ENCODE results near the gene KRTAP5-6.

Gene KRTAP5-6

DNA sequence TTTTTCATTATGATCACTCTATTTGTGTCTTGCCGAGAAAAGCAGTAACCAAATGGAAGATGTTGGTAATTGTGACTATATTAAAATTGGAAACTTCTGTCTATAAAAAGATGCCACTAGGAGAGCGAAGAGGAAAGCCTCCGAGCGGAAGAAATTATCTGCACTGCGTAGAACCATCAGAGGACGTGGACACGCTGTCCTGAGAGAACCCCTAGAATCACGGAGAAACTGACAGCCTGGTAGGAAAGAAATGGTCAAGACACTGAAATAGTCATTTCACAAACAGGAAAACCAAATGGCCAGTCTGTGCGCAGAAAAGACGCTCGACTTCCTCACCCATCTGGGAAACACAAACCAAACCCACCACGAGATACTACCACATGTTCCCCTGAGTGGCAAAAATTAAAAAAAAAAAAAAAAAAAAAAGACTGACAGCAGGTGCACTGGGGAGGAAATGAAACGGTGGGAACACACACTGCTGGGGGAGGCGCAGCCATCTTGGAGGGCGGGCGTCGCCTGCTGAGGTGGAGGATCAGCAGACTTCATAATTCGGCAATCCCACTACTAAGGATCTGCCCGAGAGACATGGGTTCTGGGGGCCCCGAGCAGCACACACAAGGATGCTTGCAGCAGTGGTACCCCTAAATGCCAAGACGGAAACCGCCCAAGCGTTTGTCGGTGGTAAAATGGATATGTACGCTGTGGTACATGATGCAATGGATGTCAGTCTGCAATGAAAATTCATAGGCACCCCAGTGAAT is 32.1 kb downstream of the KRTAP5-6 start:
- no peaks in the 10 kb centered on the region for H3K9me3 ChIP-seq (ENCODE audit: low read length)
- no peaks in the 10 kb centered on the region for H3K79me2 ChIP-seq (ENCODE audit: insufficient read depth, low read length)
- H3K9ac ChIP-seq (ENCODE audit: low read length), result no peak overlapping the region
- no peaks in the 10 kb centered on the region; the same call in none of the 2 replicates for H3K27me3 ChIP-seq (ENCODE audit: insufficient read depth, low read length)
- no peaks in the 10 kb centered on the region for H4K20me1 ChIP-seq (ENCODE audit: insufficient read depth, low read length)
- no peak overlapping the region for H3K27ac ChIP-seq (ENCODE audit: low read depth, low read length, poor library complexity, severe bottlenecking)
- H3K36me3 ChIP-seq (ENCODE audit: insufficient read depth, low read length), result no peaks in the 10 kb centered on the region
- no peak for TF ChIP-seq EZH2 (IDR thresholded peaks at IDR 0.05; ENCODE audit: borderline replicate concordance, low read length)
- no peak for TF ChIP-seq CTCF (IDR thresholded peaks at IDR 0.05; ENCODE audit: low read length)
- no peaks in the 10 kb centered on the region for H3F3A ChIP-seq (ENCODE audit: insufficient read depth, low read length)
- H3K4me2 ChIP-seq (ENCODE audit: low read length), result no peak overlapping the region
- H3K9me2 ChIP-seq (ENCODE audit: low read depth, low read length), result no peaks in the 10 kb centered on the region
- no peaks in the 10 kb centered on the region for H3K4me1 ChIP-seq (ENCODE audit: insufficient read depth, low read length, severe bottlenecking)
- no peak overlapping the region for H3K4me3 ChIP-seq (ENCODE audit: low read depth, low read length, poor library complexity, severe bottlenecking)
- H2AFZ ChIP-seq (ENCODE audit: low read length), result no peak overlapping the region

DNA sequence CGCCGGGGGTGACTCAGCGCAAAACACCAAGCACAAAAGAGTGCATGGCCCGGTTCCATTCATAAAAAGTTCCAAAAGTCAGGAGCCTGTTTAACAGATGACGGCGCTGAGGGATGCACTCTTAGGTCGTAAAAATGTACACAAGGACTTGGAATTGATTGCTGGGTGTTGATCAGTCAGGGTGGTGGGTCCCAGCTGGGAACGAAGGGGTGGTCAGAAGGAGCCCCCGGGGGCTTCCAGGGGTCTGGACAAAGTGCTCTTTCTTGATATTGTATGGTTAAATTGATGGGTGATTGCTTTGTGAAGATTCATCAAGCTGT is 32.7 kb downstream of the KRTAP5-6 start:
- H3K9me3 ChIP-seq (ENCODE audit: low read length), result no peaks in the 10 kb centered on the region
- H4K20me1 ChIP-seq (ENCODE audit: insufficient read depth, low read length), result no peaks in the 10 kb centered on the region
- TF ChIP-seq EZH2 (IDR thresholded peaks at IDR 0.05; ENCODE audit: borderline replicate concordance, low read length), result no peak
- TF ChIP-seq CTCF (IDR thresholded peaks at IDR 0.05; ENCODE audit: low read length), result no peak
- H3K4me3 ChIP-seq (ENCODE audit: low read depth, low read length, poor library complexity, severe bottlenecking), result no peak overlapping the region
- no peaks in the 10 kb centered on the region for H3K4me1 ChIP-seq (ENCODE audit: insufficient read depth, low read length, severe bottlenecking)
- no peak overlapping the region for H3K9ac ChIP-seq (ENCODE audit: low read length)
- H3K27ac ChIP-seq (ENCODE audit: low read depth, low read length, poor library complexity, severe bottlenecking), result no peak overlapping the region
- no peaks in the 10 kb centered on the region for H3F3A ChIP-seq (ENCODE audit: insufficient read depth, low read length)
- H3K27me3 ChIP-seq (ENCODE audit: insufficient read depth, low read length), result no peaks in the 10 kb centered on the region; the same call in none of the 2 replicates
- no peaks in the 10 kb centered on the region for H3K9me2 ChIP-seq (ENCODE audit: low read depth, low read length)
- H3K79me2 ChIP-seq (ENCODE audit: insufficient read depth, low read length), result no peaks in the 10 kb centered on the region
- H3K4me2 ChIP-seq (ENCODE audit: low read length), result no peak overlapping the region
- H3K36me3 ChIP-seq (ENCODE audit: insufficient read depth, low read length), result no peaks in the 10 kb centered on the region
- H2AFZ ChIP-seq (ENCODE audit: low read length), result no peak overlapping the region

- H2AFZ ChIP-seq (ENCODE audit: low read length), result no peak overlapping the region
- no peaks in the 10 kb centered on the region for H3K36me3 ChIP-seq (ENCODE audit: insufficient read depth, low read length)
- no peak overlapping the region for H3K9ac ChIP-seq (ENCODE audit: low read length)
- no peak overlapping the region for H3K4me2 ChIP-seq (ENCODE audit: low read length)
- no peaks in the 10 kb centered on the region for H3K9me3 ChIP-seq (ENCODE audit: low read length)
- H3K4me1 ChIP-seq (ENCODE audit: insufficient read depth, low read length, severe bottlenecking), result no peaks in the 10 kb centered on the region
- H3K9me2 ChIP-seq (ENCODE audit: low read depth, low read length), result no peaks in the 10 kb centered on the region
- no peak overlapping the region for H3K4me3 ChIP-seq (ENCODE audit: low read depth, low read length, poor library complexity, severe bottlenecking)
- no peaks in the 10 kb centered on the region; the same call in none of the 2 replicates for H3K27me3 ChIP-seq (ENCODE audit: insufficient read depth, low read length)
- no peaks in the 10 kb centered on the region for H3F3A ChIP-seq (ENCODE audit: insufficient read depth, low read length)
- H4K20me1 ChIP-seq (ENCODE audit: insufficient read depth, low read length), result no peaks in the 10 kb centered on the region
- no peaks in the 10 kb centered on the region for H3K79me2 ChIP-seq (ENCODE audit: insufficient read depth, low read length)
- TF ChIP-seq EZH2 (IDR thresholded peaks at IDR 0.05; ENCODE audit: borderline replicate concordance, low read length), result no peak
- no peak for TF ChIP-seq CTCF (IDR thresholded peaks at IDR 0.05; ENCODE audit: low read length)
- no peak overlapping the region for H3K27ac ChIP-seq (ENCODE audit: low read depth, low read length, poor library complexity, severe bottlenecking)
Measured at GRCh38 chr11:1730059-1730629, 33.1 kb downstream of the KRTAP5-6 start.
